HEK293 (cell line): Measurements from ENCODE around the gene KCNQ1.

ENCODE experiments used
- CTCF ChIA-PET: fragments of 350-600 bp; formaldehyde crosslinking; extraction: SDS; loops from one replicate; lab custom pipeline; 2021; ENCODE audit warnings: antibody characterized with exemption; lab: Yijun Ruan, JAX
- POLR2A ChIA-PET: fragments of 300-600 bp; formaldehyde crosslinking; extraction: SDS; loops from one replicate; lab custom pipeline; 2020; ENCODE audit warnings: antibody characterized with exemption, inconsistent platforms; lab: Yijun Ruan, JAX
- H3K27ac ChIP-seq: fragments of 200-500 bp; sonication (Bioruptor generic); 2 replicates; pipeline ENCODE4 v1.5.1; 2014; ENCODE audit warnings: low read depth, low read length, control low read depth, inconsistent platforms; ENCODE audit errors: extremely low read depth
- H3K36me3 ChIP-seq, 2 experiments: fragments of 200-500 bp in 1 of 2; sonication (Bioruptor generic) in 1 of 2; 1 replicate in 1 of 2; 2 replicates in 1 of 2; pipeline ENCODE4 v1.5.1; 2014 to 2017; ENCODE audit warnings: inconsistent platforms in 2 of 2, low read length in 2 of 2; ENCODE audit not compliant: control insufficient read depth in 2 of 2, insufficient read depth in 1 of 2
- H3K4me1 ChIP-seq: fragments of 200-500 bp; sonication (Bioruptor generic); 2 replicates; pipeline ENCODE4 v1.5.1; 2014; ENCODE audit warnings: mild to moderate bottlenecking, low read length, inconsistent platforms; ENCODE audit not compliant: control insufficient read depth, insufficient read depth
- H3K4me3 ChIP-seq: 2 replicates; pipeline ENCODE4 v1.5.1; 2011; ENCODE audit warnings: low read depth, mild to moderate bottlenecking, control low read depth, low read length, moderate library complexity
- H3K9me3 ChIP-seq: fragments of 200-500 bp; sonication (Bioruptor generic); 2 replicates; pipeline ENCODE4 v1.5.1; 2014; ENCODE audit warnings: low read depth, low read length, inconsistent platforms; ENCODE audit not compliant: control insufficient read depth, insufficient read depth
- GFI1B ChIP-seq: fragments of 450-650 bp; formaldehyde crosslinking; IDR thresholded peaks from 2 replicates; pipeline ENCODE4 v1.5.1; 2016; ENCODE audit warnings: missing biosample characterization, missing genetic modification characterization
- MYNN ChIP-seq: fragments of 450-650 bp; formaldehyde crosslinking; IDR thresholded peaks from 2 replicates; pipeline ENCODE4 v1.5.1; 2016; ENCODE audit warnings: missing biosample characterization, missing genetic modification characterization, borderline replicate concordance
- PRDM1 ChIP-seq: fragments of 450-650 bp; formaldehyde crosslinking; IDR thresholded peaks from 2 replicates; pipeline ENCODE4; 2016; ENCODE audit warnings: missing biosample characterization, missing genetic modification characterization
- TRIM28 ChIP-seq: IDR thresholded peaks from 2 replicates; pipeline ENCODE4 v1.6.1; 2011; ENCODE audit warnings: low read length, control low read depth, borderline replicate concordance
- ZBTB21 ChIP-seq: fragments of 450-650 bp; formaldehyde crosslinking; IDR thresholded peaks from 2 replicates; pipeline ENCODE4 v1.5.1; 2017; ENCODE audit warnings: missing biosample characterization, missing genetic modification characterization
- ZBTB7A ChIP-seq: fragments of 450-650 bp; formaldehyde crosslinking; IDR thresholded peaks from 2 replicates; pipeline ENCODE4 v1.5.1; 2016; ENCODE audit warnings: low read depth, missing biosample characterization, missing genetic modification characterization
- ZNF114 ChIP-seq: fragments of 450-650 bp; formaldehyde crosslinking; IDR thresholded peaks from 2 replicates; pipeline ENCODE4 v1.5.0; 2017; ENCODE audit warnings: missing biosample characterization, missing genetic modification characterization
- ZNF335 ChIP-seq: fragments of 450-650 bp; formaldehyde crosslinking; conservative IDR thresholded peaks from 2 replicates; pipeline ENCODE4 v1.5.1; 2016; ENCODE audit warnings: missing biosample characterization, missing genetic modification characterization
- ZNF366 ChIP-seq: fragments of 450-650 bp; formaldehyde crosslinking; conservative IDR thresholded peaks from 2 replicates; pipeline ENCODE4 v1.5.1; 2016; ENCODE audit warnings: missing biosample characterization, missing genetic modification characterization
- ZNF624 ChIP-seq: fragments of 450-650 bp; formaldehyde crosslinking; IDR thresholded peaks from 2 replicates; pipeline ENCODE4 v1.5.1; 2017; ENCODE audit warnings: missing biosample characterization, missing genetic modification characterization
- TF ChIP-seq, protein P1 (sequence below): fragments of 450-650 bp; formaldehyde crosslinking; IDR thresholded peaks from 2 replicates; pipeline ENCODE4; 2016; ENCODE audit warnings: missing biosample characterization, missing genetic modification characterization
- TF ChIP-seq, protein P2 (sequence below): fragments of 450-650 bp; formaldehyde crosslinking; IDR thresholded peaks from 2 replicates; pipeline ENCODE4 v1.5.1; 2017; ENCODE audit warnings: missing biosample characterization, missing genetic modification characterization
- TF ChIP-seq, protein P3 (sequence below): fragments of 450-650 bp; formaldehyde crosslinking; IDR thresholded peaks from 2 replicates; pipeline ENCODE4 v1.5.1; 2016; ENCODE audit warnings: missing biosample characterization, missing genetic modification characterization
- TF ChIP-seq, protein P4 (sequence below): fragments of 450-650 bp; formaldehyde crosslinking; conservative IDR thresholded peaks from 2 replicates; pipeline ENCODE4 v1.5.1; 2016; ENCODE audit warnings: low read depth, missing biosample characterization, missing genetic modification characterization
- TF ChIP-seq, protein P5 (sequence below): fragments of 450-650 bp; formaldehyde crosslinking; IDR thresholded peaks from 2 replicates; pipeline ENCODE4 v1.5.1; 2017; ENCODE audit warnings: missing biosample characterization, missing genetic modification characterization

KCNQ1 gene

DNA sequence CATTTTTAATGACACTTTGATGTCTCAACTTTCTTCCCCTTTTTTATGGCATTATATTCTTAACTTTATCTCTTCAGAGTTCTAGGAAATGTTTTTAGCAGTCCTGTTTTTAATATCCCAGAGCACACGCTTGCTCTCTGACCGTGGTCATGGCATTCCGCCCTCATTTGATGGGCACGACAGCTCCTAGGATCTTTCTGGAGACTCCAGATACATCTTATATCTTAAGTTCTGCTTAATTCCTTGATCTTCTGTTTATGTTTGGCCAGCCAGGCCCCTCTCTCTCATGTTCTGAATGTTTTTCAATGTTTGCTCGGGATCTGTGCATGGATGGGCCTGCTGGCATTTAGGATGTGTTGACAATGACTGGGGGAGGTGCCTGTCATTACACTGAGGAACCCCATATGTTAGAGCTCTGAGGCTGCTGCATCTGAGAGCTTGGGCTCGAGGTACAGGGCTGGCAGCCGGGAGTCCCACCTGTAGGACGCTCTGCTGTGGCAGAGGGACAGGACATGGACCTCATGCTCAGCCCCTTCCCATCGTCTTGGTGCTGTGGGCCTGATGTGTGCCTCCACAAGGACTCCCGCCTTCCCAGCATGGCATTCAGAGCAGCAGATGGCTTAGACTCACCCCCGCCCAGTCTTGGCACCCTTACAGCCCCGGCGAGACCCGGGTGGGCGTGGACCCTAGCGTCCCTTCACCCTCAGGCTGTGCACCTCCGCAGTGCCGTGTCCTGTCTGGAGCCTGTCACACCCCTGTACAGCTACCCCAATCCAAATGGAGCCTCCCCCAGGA is 365.8 kb downstream of the KCNQ1 start:
- Histone ChIP-seq H3K4me3 (no peak overlapping the region), H3K27ac (no peak overlapping the region), H3K36me3 (no peaks in the 10 kb centered on the region), H3K4me1 (no peaks in the 10 kb centered on the region), H3K9me3 (no peaks in the 10 kb centered on the region)
- ChIA-PET CTCF (no interaction called here), POLR2A (no interaction called here)
- TF ChIP-seq TRIM28 = no peak

DNA sequence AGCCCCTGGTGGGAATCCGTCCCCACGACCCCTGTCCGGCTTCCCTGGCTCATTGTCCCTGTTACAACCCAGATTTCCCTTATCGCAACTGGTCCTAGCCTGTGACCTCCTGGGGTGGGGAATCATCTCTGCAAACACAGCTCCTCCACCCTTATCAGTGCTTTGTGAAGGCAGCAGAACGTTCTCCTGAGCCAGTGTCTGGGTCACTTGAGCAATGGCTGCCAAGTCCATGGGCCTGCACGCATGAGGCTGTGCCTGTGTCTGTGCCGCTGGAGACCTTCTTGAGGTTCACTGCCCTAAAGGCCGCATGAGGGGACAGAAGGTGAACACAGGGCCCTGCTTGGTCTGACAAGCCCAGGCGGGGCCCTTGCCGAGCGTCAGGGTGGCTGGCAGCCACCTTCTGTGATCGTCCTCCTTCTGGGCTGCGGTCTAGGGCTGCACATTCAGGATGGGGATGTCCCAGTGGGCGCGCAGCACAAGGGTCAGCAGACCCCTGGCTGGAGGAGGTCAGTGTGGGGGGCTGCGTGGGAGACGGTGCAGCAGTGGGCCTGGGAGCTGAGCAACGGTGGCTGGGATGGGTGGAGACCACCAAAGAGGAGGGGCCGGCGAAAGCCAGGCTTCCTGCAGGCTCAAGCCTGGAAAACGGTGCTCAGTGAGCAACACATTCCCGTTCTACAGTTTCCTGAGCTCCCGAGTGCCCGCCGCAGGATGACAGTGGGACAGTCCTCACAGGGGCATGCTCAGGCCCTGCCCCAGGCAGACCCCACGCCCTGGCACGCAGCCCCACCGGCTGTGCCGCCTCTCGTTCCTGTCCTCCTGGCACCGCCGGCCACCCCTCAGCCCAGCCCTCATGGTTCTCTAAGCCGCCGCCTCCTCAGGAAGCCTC is 366.6 kb downstream of the KCNQ1 start:
- Histone ChIP-seq H3K36me3 (no peaks in the 10 kb centered on the region), H3K9me3 (no peaks in the 10 kb centered on the region), H3K4me3 (no peak overlapping the region), H3K27ac (no peak overlapping the region), H3K4me1 (no peaks in the 10 kb centered on the region)
- TF ChIP-seq ZNF366 (tag by site-specific recombination) = no peak
- no peak for TF ChIP-seq MYNN (tag by site-specific recombination)
- no peak for TF ChIP-seq ZNF114 (tag by site-specific recombination)
- TF ChIP-seq, protein P1, sequence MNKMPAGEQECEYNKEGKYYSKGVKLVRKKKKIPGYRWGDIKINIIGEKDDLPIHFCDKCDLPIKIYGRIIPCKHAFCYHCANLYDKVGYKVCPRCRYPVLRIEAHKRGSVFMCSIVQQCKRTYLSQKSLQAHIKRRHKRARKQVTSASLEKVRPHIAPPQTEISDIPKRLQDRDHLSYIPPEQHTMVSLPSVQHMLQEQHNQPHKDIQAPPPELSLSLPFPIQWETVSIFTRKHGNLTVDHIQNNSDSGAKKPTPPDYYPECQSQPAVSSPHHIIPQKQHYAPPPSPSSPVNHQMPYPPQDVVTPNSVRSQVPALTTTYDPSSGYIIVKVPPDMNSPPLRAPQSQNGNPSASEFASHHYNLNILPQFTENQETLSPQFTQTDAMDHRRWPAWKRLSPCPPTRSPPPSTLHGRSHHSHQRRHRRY = no peak
- TF ChIP-seq, protein P2, sequence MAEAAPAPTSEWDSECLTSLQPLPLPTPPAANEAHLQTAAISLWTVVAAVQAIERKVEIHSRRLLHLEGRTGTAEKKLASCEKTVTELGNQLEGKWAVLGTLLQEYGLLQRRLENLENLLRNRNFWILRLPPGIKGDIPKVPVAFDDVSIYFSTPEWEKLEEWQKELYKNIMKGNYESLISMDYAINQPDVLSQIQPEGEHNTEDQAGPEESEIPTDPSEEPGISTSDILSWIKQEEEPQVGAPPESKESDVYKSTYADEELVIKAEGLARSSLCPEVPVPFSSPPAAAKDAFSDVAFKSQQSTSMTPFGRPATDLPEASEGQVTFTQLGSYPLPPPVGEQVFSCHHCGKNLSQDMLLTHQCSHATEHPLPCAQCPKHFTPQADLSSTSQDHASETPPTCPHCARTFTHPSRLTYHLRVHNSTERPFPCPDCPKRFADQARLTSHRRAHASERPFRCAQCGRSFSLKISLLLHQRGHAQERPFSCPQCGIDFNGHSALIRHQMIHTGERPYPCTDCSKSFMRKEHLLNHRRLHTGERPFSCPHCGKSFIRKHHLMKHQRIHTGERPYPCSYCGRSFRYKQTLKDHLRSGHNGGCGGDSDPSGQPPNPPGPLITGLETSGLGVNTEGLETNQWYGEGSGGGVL = no peak
- TF ChIP-seq ZNF335 (tag by site-specific recombination) = no peak
- no peak for TF ChIP-seq GFI1B (tag by site-specific recombination)
- no peak for TF ChIP-seq PRDM1 (tag by site-specific recombination)
- TF ChIP-seq ZNF624 (tag by site-specific recombination) = no peak
- TF ChIP-seq, protein P3, sequence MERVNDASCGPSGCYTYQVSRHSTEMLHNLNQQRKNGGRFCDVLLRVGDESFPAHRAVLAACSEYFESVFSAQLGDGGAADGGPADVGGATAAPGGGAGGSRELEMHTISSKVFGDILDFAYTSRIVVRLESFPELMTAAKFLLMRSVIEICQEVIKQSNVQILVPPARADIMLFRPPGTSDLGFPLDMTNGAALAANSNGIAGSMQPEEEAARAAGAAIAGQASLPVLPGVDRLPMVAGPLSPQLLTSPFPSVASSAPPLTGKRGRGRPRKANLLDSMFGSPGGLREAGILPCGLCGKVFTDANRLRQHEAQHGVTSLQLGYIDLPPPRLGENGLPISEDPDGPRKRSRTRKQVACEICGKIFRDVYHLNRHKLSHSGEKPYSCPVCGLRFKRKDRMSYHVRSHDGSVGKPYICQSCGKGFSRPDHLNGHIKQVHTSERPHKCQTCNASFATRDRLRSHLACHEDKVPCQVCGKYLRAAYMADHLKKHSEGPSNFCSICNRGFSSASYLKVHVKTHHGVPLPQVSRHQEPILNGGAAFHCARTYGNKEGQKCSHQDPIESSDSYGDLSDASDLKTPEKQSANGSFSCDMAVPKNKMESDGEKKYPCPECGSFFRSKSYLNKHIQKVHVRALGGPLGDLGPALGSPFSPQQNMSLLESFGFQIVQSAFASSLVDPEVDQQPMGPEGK (tag by site-specific recombination) = no peak
- TF ChIP-seq ZBTB21 = no peak
- no peak for TF ChIP-seq ZBTB7A
- TF ChIP-seq, protein P4, sequence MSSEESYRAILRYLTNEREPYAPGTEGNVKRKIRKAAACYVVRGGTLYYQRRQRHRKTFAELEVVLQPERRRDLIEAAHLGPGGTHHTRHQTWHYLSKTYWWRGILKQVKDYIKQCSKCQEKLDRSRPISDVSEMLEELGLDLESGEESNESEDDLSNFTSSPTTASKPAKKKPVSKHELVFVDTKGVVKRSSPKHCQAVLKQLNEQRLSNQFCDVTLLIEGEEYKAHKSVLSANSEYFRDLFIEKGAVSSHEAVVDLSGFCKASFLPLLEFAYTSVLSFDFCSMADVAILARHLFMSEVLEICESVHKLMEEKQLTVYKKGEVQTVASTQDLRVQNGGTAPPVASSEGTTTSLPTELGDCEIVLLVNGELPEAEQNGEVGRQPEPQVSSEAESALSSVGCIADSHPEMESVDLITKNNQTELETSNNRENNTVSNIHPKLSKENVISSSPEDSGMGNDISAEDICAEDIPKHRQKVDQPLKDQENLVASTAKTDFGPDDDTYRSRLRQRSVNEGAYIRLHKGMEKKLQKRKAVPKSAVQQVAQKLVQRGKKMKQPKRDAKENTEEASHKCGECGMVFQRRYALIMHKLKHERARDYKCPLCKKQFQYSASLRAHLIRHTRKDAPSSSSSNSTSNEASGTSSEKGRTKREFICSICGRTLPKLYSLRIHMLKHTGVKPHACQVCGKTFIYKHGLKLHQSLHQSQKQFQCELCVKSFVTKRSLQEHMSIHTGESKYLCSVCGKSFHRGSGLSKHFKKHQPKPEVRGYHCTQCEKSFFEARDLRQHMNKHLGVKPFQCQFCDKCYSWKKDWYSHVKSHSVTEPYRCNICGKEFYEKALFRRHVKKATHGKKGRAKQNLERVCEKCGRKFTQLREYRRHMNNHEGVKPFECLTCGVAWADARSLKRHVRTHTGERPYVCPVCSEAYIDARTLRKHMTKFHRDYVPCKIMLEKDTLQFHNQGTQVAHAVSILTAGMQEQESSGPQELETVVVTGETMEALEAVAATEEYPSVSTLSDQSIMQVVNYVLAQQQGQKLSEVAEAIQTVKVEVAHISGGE (tag by site-specific recombination) = no peak
- TF ChIP-seq, protein P5, sequence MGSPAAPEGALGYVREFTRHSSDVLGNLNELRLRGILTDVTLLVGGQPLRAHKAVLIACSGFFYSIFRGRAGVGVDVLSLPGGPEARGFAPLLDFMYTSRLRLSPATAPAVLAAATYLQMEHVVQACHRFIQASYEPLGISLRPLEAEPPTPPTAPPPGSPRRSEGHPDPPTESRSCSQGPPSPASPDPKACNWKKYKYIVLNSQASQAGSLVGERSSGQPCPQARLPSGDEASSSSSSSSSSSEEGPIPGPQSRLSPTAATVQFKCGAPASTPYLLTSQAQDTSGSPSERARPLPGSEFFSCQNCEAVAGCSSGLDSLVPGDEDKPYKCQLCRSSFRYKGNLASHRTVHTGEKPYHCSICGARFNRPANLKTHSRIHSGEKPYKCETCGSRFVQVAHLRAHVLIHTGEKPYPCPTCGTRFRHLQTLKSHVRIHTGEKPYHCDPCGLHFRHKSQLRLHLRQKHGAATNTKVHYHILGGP = no peak
- POLR2A ChIA-PET = no interaction called here
- CTCF ChIA-PET = no interaction called here
